K562 (cell line): Measurements from ENCODE around the gene ADM5. TPM values are rescaled to one million over a fixed set of nuclear protein-coding genes. Genes with fewer than 3 reads are reported as not detected.

Source experiments
- ATAC-seq: fragments of 200-7000 bp; cut with Tn5 transposase; 3 replicates; pipeline ENCODE4 v1.9.1; 2020; ENCODE audit warnings: moderate library complexity
- BruUV-seq: library from RNA; stranded (reverse); fragments of 400-500 nt; replicated peaks from 2 replicates; lab custom pipeline; 2021; lab: Mats Ljungman, UMichigan
- CTCF ChIA-PET: fragments of 300-600 bp; formaldehyde crosslinking; extraction: SDS; loops from one replicate; lab custom pipeline; 2021; ENCODE audit warnings: low intra/inter-chr PET ratio; lab: Yijun Ruan, JAX
- POLR2A ChIA-PET: fragments of 300-600, 350-650 bp; sonication (Branson Sonifier 250); formaldehyde crosslinking; extraction: SDS; loops from one replicate; lab custom pipeline; 2021; ENCODE audit warnings: antibody characterized with exemption, inconsistent platforms; lab: Yijun Ruan, JAX
- DNase-seq, 4 experiments: peaks; one replicate each; pipeline versions ENCODE4 v3.0.0 to v3.0.0-alpha.2; 2011 to 2018; ENCODE audit warnings: low spot score in 3 of 4, mixed read lengths in 3 of 4; ENCODE audit errors: extremely low read depth in 1 of 4
- FAIRE-seq: peaks from 2 replicates; lab custom pipeline; 2011; peaks lifted over from hg19 to GRCh38; lab: Jason Lieb, UNC
- H2AFZ ChIP-seq: 2 replicates; pipeline ENCODE4 v1.6.0; 2011; ENCODE audit warnings: low read depth, low read length, control low read depth, inconsistent platforms
- H3K27ac ChIP-seq: fragments of 200-600 bp; 3 replicates; pipeline ENCODE4 v1.8.0; 2011; ENCODE audit warnings: low read depth, mild to moderate bottlenecking, control low read depth, inconsistent platforms, low read length, moderate library complexity, mixed read lengths; ENCODE audit errors: extremely low read depth
- H3K27me3 ChIP-seq, 2 experiments: fragments of 300-600 bp in 1 of 2; 2 replicates in 1 of 2; 3 replicates in 1 of 2; pipeline versions ENCODE4 v1.6.0 to v1.8.0; 2011; ENCODE audit warnings: inconsistent platforms in 2 of 2, low read length in 2 of 2, mild to moderate bottlenecking in 1 of 2, mixed read lengths in 1 of 2, moderate library complexity in 1 of 2; ENCODE audit not compliant: control insufficient read depth in 2 of 2, insufficient read depth in 2 of 2
- H3K36me3 ChIP-seq: fragments of 300-600 bp; 3 replicates; pipeline ENCODE4 v1.8.0; 2011; ENCODE audit warnings: mild to moderate bottlenecking, low read length, inconsistent platforms; ENCODE audit not compliant: control insufficient read depth, insufficient read depth
- H3K4me1 ChIP-seq, 2 experiments: fragments of 200-600 bp in 1 of 2; replicated peaks in 1 of 2; 2 replicates in 1 of 2; 3 replicates in 1 of 2; pipeline versions ENCODE4 v1.5.1 to v1.8.0; 2011; ENCODE audit warnings: inconsistent platforms in 2 of 2, low read length in 2 of 2, mild to moderate bottlenecking in 1 of 2, mixed read lengths in 1 of 2, moderate library complexity in 1 of 2; ENCODE audit not compliant: control insufficient read depth in 2 of 2, insufficient read depth in 2 of 2
- H3K4me2 ChIP-seq: 2 replicates; pipeline ENCODE4 v1.6.1; 2011; ENCODE audit warnings: low read length, control low read depth, inconsistent platforms, mixed read lengths; ENCODE audit not compliant: insufficient read depth
- H3K4me3 ChIP-seq: fragments of 200-600 bp; sonication (generic), shearing (Covaris generic); 2 replicates; pipeline ENCODE4 v1.5.1; 2016; ENCODE audit warnings: control low read depth, inconsistent platforms
- H3K79me2 ChIP-seq: fragments of 200-600 bp; 3 replicates; pipeline ENCODE4 v1.8.0; 2011; ENCODE audit warnings: low read length, inconsistent platforms; ENCODE audit not compliant: control insufficient read depth, insufficient read depth
- H3K9ac ChIP-seq, 2 experiments: 2 replicates each; pipeline versions ENCODE4 v1.6.0 to v1.6.1; 2011; ENCODE audit warnings: low read depth in 2 of 2, low read length in 2 of 2, control low read depth in 1 of 2, inconsistent platforms in 1 of 2, mild to moderate bottlenecking in 1 of 2, mixed read lengths in 1 of 2; ENCODE audit not compliant: insufficient read depth in 1 of 2
- H3K9me1 ChIP-seq: one replicate; pipeline ENCODE4 v1.6.0; 2011; ENCODE audit warnings: inconsistent platforms, mild to moderate bottlenecking, low read length, moderate library complexity; ENCODE audit not compliant: control insufficient read depth, insufficient read depth
- H3K9me3 ChIP-seq: replicated peaks from 2 replicates; pipeline ENCODE4 v1.5.1; 2011; ENCODE audit warnings: low read depth, low read length, inconsistent platforms; ENCODE audit not compliant: control insufficient read depth, insufficient read depth
- H4K20me1 ChIP-seq: replicated peaks from 2 replicates; pipeline ENCODE4 v1.6.1; 2011; ENCODE audit warnings: low read length, inconsistent platforms, mixed read lengths; ENCODE audit not compliant: control insufficient read depth, insufficient read depth
- CREM ChIP-seq: IDR thresholded peaks from 2 replicates; pipeline ENCODE4 v1.6.1; 2014; ENCODE audit warnings: antibody characterized with exemption, low read depth
- EGR1 ChIP-seq: fragments of 450-650 bp; conservative IDR thresholded peaks from 2 replicates; pipeline ENCODE4 v1.6.1; 2017; ENCODE audit warnings: mild to moderate bottlenecking
- ETV1 ChIP-seq: fragments of 450-650 bp; conservative IDR thresholded peaks from 2 replicates; pipeline ENCODE4 v1.6.1; 2016; ENCODE audit warnings: missing genetic modification characterization, control low read depth, low read depth, missing compliant biosample characterization
- JUND ChIP-seq, 2 experiments: IDR thresholded peaks; 2 replicates in 1 of 2; 3 replicates in 1 of 2; pipeline ENCODE4 v1.6.1; 2011; ENCODE audit warnings: borderline replicate concordance in 2 of 2, low read depth in 2 of 2, low read length in 2 of 2, improper control_type of control experiment in 1 of 2, missing biosample characterization in 1 of 2, missing genetic modification characterization in 1 of 2, missing genetic modification reagents in 1 of 2
- KDM4B ChIP-seq, 2 experiments: fragments of 450-650 bp in 1 of 2; sonication (generic) in 1 of 2; IDR thresholded peaks; 2 replicates each; pipeline ENCODE4 v1.6.1; 2016 to 2017; ENCODE audit warnings: borderline replicate concordance in 2 of 2, antibody characterized with exemption in 1 of 2, low read depth in 1 of 2, mild to moderate bottlenecking in 1 of 2
- MCM2 ChIP-seq: fragments of 450-650 bp; IDR thresholded peaks from 2 replicates; pipeline ENCODE4 v1.6.1; 2017; ENCODE audit warnings: low read depth, mild to moderate bottlenecking
- MYNN ChIP-seq, 2 experiments: sonication (generic); formaldehyde crosslinking in 1 of 2; IDR thresholded peaks; 2 replicates each; pipeline versions ENCODE4 v1.5.0 to v1.6.1; 2016 to 2020; ENCODE audit warnings: antibody characterized with exemption in 1 of 2, missing genetic modification reagents in 1 of 2
- TRIM24 ChIP-seq, 2 experiments: fragments of 450-650 bp; IDR thresholded peaks; 2 replicates each; pipeline ENCODE4 v1.6.1; 2016
- ZBTB12 ChIP-seq: fragments of 250-450 bp; sonication (Bioruptor Pico); IDR thresholded peaks from 2 replicates; pipeline ENCODE4 v1.4.0; 2020
- ZFPM2 ChIP-seq: fragments of 250-450 bp; sonication (Bioruptor Pico); IDR thresholded peaks from 2 replicates; pipeline ENCODE4 v1.5.1; 2022; ENCODE audit warnings: mild to moderate bottlenecking
- ZKSCAN8 ChIP-seq: fragments of 200-800 bp; sonication (Bioruptor generic); IDR thresholded peaks from 2 replicates; pipeline ENCODE4 v1.6.1; 2016; ENCODE audit warnings: missing genetic modification characterization, missing compliant biosample characterization
- ZNF408 ChIP-seq: fragments of 250-450 bp; sonication (Bioruptor Pico); IDR thresholded peaks from 2 replicates; pipeline ENCODE4 v1.4.0; 2020; ENCODE audit warnings: low read depth, mild to moderate bottlenecking, moderate library complexity
- WGBS: fragments of 100-300 bp; shearing (Covaris generic); methylation state at CpG from one replicate; pipeline ENCODE4 v1.1.6; 2016; ENCODE audit warnings: low coverage, mixed read lengths; ENCODE audit not compliant: insufficient coverage; ENCODE audit errors: missing lambda C conversion rate; 5-methylcytosine and 5-hydroxymethylcytosine counted together
- in situ Hi-C: fragments of 300-500 bp; cut with MboI; formaldehyde crosslinking; loops from 4 replicates; pipeline ENCODE4 v1.15.0; 2018; ENCODE audit warnings: inconsistent platforms, mixed read lengths
- intact Hi-C: fragments of 100-400 bp; cut with micrococcal nuclease; formaldehyde crosslinking; loops from 2 replicates; pipeline ENCODE4 v1.14.2; 2022
- polyA plus RNA-seq, 8 experiments: library from polyadenylated mRNA; depleted of rRNA in 4 of 8; stranded (reverse) in 5 of 8; unstranded in 3 of 8; fragments of >200 nt; fragmentation: Nextera tagmentation in 2 of 8; fragmentation: Illumina TruSeq in 1 of 8; extraction: Ambion mirVana in 2 of 8; extraction: Trizol in 1 of 8; gene quantifications; 2 replicates each; pipeline versions ENCODE4 v1.2.1 to v1.2.3, GENCODE V29; 2011 to 2014; ENCODE audit warnings: inconsistent platforms in 1 of 8, missing spikeins in 1 of 8
- total RNA-seq, 7 experiments: library from RNA; depleted of rRNA in 6 of 7; stranded (reverse); fragments of >200 nt in 6 of 7; fragmentation: Illumina TruSeq in 2 of 7; extraction: Trizol in 2 of 7; gene quantifications; 2 replicates each; pipeline versions ENCODE4 v1.2.1 to v1.2.3, GENCODE V29; 2011 to 2021; ENCODE audit warnings: low replicate concordance in 1 of 7

ADM5 gene
- total and polyA plus RNA-seq, 9 of the 15 experiments (the other 6 are each of a cell fraction or from before 2014, with no cell fraction given) = 0.13 to 8.4 (median 2.0) TPM; not detected in 1

- Histone ChIP-seq H3K9me3 (no peaks in the 10 kb centered on the region; the same call in 1 of the 2 replicates), H3K4me1 (peaks cover 16 to 27% of the 10 kb centered on the region in 2 experiments; a peak in 4 of 5 replicates), H3K79me2 (peaks cover 44% of the 10 kb centered on the region), H2AFZ (no peak overlapping the region), H3K9me1 (no peaks in the 10 kb centered on the region), H3K36me3 (peaks cover 64% of the 10 kb centered on the region), H3K27me3 (no peaks in the 10 kb centered on the region), H3K4me3 (no peak overlapping the region), H3K4me2 (no peak overlapping the region), H3K9ac (no peak overlapping the region), H3K27ac (no peak overlapping the region), H4K20me1 (0 out of 2 replicates have a peak, but pooled peaks cover 9% of the 10 kb centered on the region)
- ATAC-seq (no peak), DNase-seq (peak in 1 of 4 experiments; percentile 36), FAIRE-seq (peak; percentile 29)
- POLR2A ChIA-PET = interaction anchor here (0.9 to 1.8 kb wide), 4 partner anchors 15 to 174 kb away, joined by 3 to 4 read pairs (median 4); partner anchors contain the start of gene RPS11
- 82% methylated on average over 3 of the region's 3 CpGs for WGBS
- TF ChIP-seq EGR1 = peak; percentile 85
- no peak for TF ChIP-seq ETV1
- intact Hi-C loops = no loop called here
- in situ Hi-C loops = no loop called here
- BruUV-seq = no TSS peak
- CTCF ChIA-PET = no interaction called here
These were observed 19.9 kb upstream of the ADM5 start for GRCh38 chr19:49669516-49669915.

DNA sequence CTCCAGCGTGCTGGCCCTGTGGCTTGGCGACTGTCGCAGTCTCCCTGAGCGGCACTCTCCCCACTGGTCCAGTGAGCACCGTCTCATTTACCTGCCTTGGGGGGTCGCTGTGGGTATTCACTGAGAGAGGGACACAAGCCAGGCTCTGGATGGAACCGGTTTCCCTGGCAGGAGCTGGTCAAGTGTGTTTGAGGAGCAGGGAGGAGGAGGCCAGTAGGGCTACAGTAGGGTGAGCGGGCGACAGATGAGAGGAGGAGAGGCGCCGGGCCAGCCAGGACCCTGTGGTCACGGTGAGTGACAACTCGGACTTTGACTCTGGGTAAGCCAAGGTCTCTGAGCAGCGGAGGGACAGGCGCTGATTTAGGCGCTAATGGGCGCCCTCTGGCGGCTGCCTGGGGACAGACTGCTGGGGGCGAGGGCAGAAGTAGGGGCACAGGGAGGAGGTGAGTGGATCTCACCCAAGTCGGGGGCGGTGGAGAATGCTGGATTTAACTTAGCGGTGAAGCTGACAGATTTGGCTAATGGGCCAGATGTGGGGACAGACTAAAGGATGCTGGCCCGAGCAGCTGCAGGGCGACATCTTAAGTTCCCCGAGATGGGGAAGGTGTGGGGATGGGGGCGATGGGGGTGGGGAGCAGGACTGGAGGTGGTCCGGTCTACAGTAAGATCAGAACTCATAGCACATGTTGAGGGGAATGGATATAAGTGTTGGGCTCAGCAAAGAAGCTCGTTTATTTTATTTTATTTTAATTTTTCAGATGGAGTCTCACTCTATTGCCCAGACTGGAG lies 17.1 kb upstream of the ADM5 start:
- ATAC-seq = peak; percentile 61
- TF ChIP-seq CREM (peak; percentile 20; the same call in 1 of the 2 replicates), ZKSCAN8 (no peak), ZBTB12 (CRISPR knock-in tag) (no peak), MYNN (IDR thresholded peaks at IDR 0.05) (peak; percentile 80), MYNN (CRISPR knock-in tag; IDR thresholded peaks at IDR 0.05) (no peak), ZNF408 (CRISPR knock-in tag) (no peak), TRIM24 (IDR thresholded peaks at IDR 0.05) (no peak; a peak in 1 of 4 replicates), ZFPM2 (CRISPR knock-in tag) (no peak), MCM2 (no peak), KDM4B (IDR thresholded peaks at IDR 0.05; ENCODE audit: borderline replicate concordance in 2 of 2, low read depth in 1 of 2) (0 out of 4 replicates have a peak, but pooled peaks of 1 of the 2 experiments have one; percentile 36), JUND (IDR thresholded peaks at IDR 0.05; ENCODE audit: borderline replicate concordance, low read depth, low read length) (no peak), JUND (tag; IDR thresholded peaks at IDR 0.05; ENCODE audit: borderline replicate concordance, low read depth, low read length) (0 out of 3 replicates have a peak, but pooled peaks have one; percentile 50)

More for the DNA sequence above, 17.1 kb upstream of the ADM5 start:
- FAIRE-seq (peak; percentile 96), DNase-seq (peak; percentile 71 to 91 (median 80))
- no peaks in the 10 kb centered on the region; the same call in 1 of the 2 replicates for H3K9me3 ChIP-seq
- intact Hi-C loops (no loop called here), in situ Hi-C loops (loop anchor here (5.0 kb wide), 1 partner anchor 165 kb away; no protein-coding TSS in a partner anchor)
- ChIA-PET POLR2A (interaction anchor here (0.7 to 1.4 kb wide), 2 partner anchors 38 to 177 kb away, joined by 3 read pairs; partner anchors contain the start of gene RPS11), CTCF (interaction anchor here (0.7 to 1.3 kb wide), 3 partner anchors 170 to 311 kb away, joined by 3 read pairs; no protein-coding TSS in a partner anchor)
- H3K4me2 ChIP-seq = peak overlapping the region; percentile 75
- peaks cover 21% of the 10 kb centered on the region for H3K79me2 ChIP-seq
- peak overlapping the region; percentile 68 for H2AFZ ChIP-seq
- no peaks in the 10 kb centered on the region for H3K27me3 ChIP-seq
- H3K36me3 ChIP-seq = peaks cover 60% of the 10 kb centered on the region
- H3K9me1 ChIP-seq = no peaks in the 10 kb centered on the region
- BruUV-seq = no TSS peak
- 5% methylated on average over 23 of the region's 28 CpGs for WGBS
- peak overlapping the region; percentile 16; the same call in 1 of the 2 replicates for H3K4me3 ChIP-seq
- H4K20me1 ChIP-seq = 0 out of 2 replicates have a peak, but pooled peaks cover 4% of the 10 kb centered on the region
- H3K9ac ChIP-seq = peak overlapping the region; percentile 42 to 86; a peak in 3 of 4 replicates
- H3K4me1 ChIP-seq = peaks cover 18 to 26% of the 10 kb centered on the region in 2 experiments; a peak in 4 of 5 replicates
- H3K27ac ChIP-seq = peak overlapping the region; percentile 44; the same call in 1 of the 3 replicates
